Ovary (tissue), 3 donors: ENCODE results near the gene MYOF.

Experiments used
- EP300 ChIP-seq: sonication (generic); formaldehyde crosslinking; IDR thresholded peaks from one replicate; pipeline ENCODE4 v1.6.1; 2017; ENCODE audit warnings: antibody characterized with exemption
- POLR2A ChIP-seq: fragments of 450-650 bp; IDR thresholded peaks from one replicate; pipeline ENCODE4 v1.6.1; 2017; ENCODE audit warnings: antibody characterized with exemption, mild to moderate bottlenecking, moderate library complexity
- TF ChIP-seq, protein P1 (sequence below), 3 donors: fragments of 450-650 bp in 2 of 3; fragments of 200-600 bp in 1 of 3; IDR thresholded peaks; one replicate each; pipeline versions ENCODE4 v1.5.1 to v1.8.0; 2016 to 2022; ENCODE audit warnings: antibody characterized with exemption in 3 of 3, mild to moderate bottlenecking in 1 of 3
- donor health status: DM: no; HTN: no; CAD: no.

DNA sequence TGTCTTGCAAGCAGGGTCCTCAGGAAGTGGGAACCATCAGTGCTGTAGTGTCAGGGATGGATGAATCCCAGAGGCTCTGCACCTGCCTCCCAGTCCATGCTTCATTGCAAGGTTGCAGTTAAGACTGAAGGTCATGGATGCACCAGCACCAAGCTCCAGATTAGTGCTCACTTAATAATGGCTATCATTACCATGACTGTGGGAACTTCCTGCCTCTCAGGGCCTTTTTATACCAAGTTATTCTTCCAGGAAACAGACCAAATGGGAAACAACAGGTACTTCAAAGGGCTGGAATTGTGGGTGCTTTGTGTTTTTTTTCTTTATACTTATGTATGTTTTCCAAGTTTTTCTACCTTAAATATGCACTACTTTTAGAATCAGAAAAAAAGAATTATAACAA is 210.8 kb downstream of the MYOF start:
- TF ChIP-seq, protein P1, sequence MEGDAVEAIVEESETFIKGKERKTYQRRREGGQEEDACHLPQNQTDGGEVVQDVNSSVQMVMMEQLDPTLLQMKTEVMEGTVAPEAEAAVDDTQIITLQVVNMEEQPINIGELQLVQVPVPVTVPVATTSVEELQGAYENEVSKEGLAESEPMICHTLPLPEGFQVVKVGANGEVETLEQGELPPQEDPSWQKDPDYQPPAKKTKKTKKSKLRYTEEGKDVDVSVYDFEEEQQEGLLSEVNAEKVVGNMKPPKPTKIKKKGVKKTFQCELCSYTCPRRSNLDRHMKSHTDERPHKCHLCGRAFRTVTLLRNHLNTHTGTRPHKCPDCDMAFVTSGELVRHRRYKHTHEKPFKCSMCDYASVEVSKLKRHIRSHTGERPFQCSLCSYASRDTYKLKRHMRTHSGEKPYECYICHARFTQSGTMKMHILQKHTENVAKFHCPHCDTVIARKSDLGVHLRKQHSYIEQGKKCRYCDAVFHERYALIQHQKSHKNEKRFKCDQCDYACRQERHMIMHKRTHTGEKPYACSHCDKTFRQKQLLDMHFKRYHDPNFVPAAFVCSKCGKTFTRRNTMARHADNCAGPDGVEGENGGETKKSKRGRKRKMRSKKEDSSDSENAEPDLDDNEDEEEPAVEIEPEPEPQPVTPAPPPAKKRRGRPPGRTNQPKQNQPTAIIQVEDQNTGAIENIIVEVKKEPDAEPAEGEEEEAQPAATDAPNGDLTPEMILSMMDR (IDR thresholded peaks at IDR 0.05) = no peak
- TF ChIP-seq EP300 = no peak
- TF ChIP-seq POLR2A = no peak
